BLaER1 treated with 17β-estradiol and CSF1 and Interleukin-3, amounts not matched to agents 10 nM and 100 nM (cell line): Measurements from ENCODE around the gene RPL18.
A peak's percentile ranks its signal among the peaks of the same experiment; 100 is the strongest.

Source experiments
- H3K27ac ChIP-seq, 11 experiments: shearing (Covaris generic); formaldehyde crosslinking; 2 replicates each; pipeline ENCODE4 v1.8.1; 2022
- H3K27me3 ChIP-seq, 11 experiments: shearing (Covaris generic); formaldehyde crosslinking; 2 replicates each; pipeline ENCODE4 v1.8.1; 2022
- H3K36me3 ChIP-seq, 11 experiments: shearing (Covaris generic); formaldehyde crosslinking; 2 replicates each; pipeline ENCODE4 v1.8.1; 2022
- H3K4me1 ChIP-seq, 10 experiments: shearing (Covaris generic); formaldehyde crosslinking; 2 replicates each; pipeline ENCODE4 v1.8.1; 2022
- H3K4me2 ChIP-seq, 11 experiments: shearing (Covaris generic); formaldehyde crosslinking; 2 replicates each; pipeline ENCODE4 v1.8.1; 2022
- H3K4me3 ChIP-seq, 10 experiments: shearing (Covaris generic); formaldehyde crosslinking; 2 replicates each; pipeline ENCODE4 v1.8.1; 2022
- H3K9ac ChIP-seq, 11 experiments: shearing (Covaris generic); formaldehyde crosslinking; 2 replicates each; pipeline ENCODE4 v1.8.1; 2022
- H3K9me3 ChIP-seq, 11 experiments: shearing (Covaris generic); formaldehyde crosslinking; replicated peaks in 1 of 11; 2 replicates each; pipeline ENCODE4 v1.8.1; 2022
- H4K20me1 ChIP-seq, 11 experiments: shearing (Covaris generic); formaldehyde crosslinking; 2 replicates each; pipeline ENCODE4 v1.8.1; 2022
- Cebpa-rat ChIP-seq, 11 experiments: shearing (Covaris generic); IDR thresholded peaks; 2 replicates each; pipeline ENCODE4 v1.8.1; 2022

Gene RPL18

DNA sequence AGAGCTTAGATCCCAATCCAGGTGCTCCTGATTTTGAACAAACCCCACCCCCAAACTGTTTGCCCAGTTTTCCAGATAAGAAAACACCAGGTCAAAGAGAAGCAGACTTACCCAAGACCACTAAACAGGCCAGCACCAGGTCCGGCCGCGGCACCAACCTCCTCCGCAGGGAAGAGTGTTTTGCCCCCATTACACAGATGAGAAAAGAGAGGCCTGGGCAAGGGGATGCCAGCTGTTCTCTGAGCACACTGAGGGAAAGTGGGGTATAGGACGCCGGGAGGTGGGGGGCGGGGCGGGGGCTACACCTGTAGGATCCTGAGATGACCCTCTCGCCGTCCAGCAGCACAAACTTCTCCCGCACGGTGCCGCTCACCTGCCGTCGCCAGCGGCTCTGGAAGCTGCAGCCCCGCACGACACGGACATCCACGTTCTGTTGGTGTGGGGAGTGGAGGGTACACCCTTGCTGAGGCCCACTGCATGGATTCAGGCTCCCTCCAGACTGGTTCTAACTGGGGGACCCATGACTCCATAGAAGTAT lies 9.3 kb downstream of the RPL18 start:
- peaks cover 0 to 30% (median 20%) of the 10 kb centered on the region in 11 experiments; a peak in 20 of 22 replicates for H4K20me1 ChIP-seq
- peak overlapping the region in 7 of 11 experiments; percentile 40 to 61 (median 49); a peak in 8 of 22 replicates for H3K4me2 ChIP-seq
- H3K36me3 ChIP-seq: peaks cover under 1 to 20% (median 9%) of the 10 kb centered on the region in 11 experiments; a peak in 18 of 22 replicates

DNA sequence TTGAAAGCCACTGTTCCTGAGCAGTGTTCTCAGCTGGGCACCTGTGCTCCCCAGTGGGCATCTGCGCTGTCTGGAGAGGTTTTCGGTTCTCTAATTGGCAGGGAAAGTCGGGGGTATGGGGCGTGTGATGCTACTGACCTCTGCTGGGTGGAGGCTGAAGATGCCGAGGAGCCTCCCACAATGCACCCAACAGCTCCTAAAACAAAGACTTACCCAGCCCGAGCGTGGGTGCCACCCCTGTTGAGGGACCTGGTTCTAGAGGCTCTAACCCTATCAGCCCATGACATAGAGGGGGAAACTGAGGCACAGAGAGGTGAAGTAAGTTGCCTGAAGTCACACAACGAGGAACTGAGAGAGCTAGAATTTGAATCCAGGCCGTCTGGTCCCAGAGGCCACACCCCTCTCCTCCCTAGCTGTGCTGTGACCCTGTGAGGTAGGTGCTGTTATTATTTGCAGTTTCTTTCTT lies 10.1 kb downstream of the RPL18 start:
- Histone ChIP-seq H3K4me3 (no peak overlapping the region; a peak in 1 of 20 replicates), H3K27me3 (no peaks in the 10 kb centered on the region), H4K20me1 (peaks cover 0 to 22% (median 12%) of the 10 kb centered on the region in 11 experiments; a peak in 18 of 22 replicates), H3K4me2 (peak overlapping the region; percentile 36 to 75 (median 49); a peak in 21 of 22 replicates), H3K36me3 (peaks cover 0 to 12% (median 9%) of the 10 kb centered on the region in 11 experiments; a peak in 7 of 22 replicates), H3K9me3 (no peaks in the 10 kb centered on the region), H3K27ac (peak overlapping the region in 8 of 11 experiments; percentile 40 to 67 (median 56); a peak in 15 of 22 replicates), H3K9ac (peak overlapping the region in 10 of 11 experiments; percentile 40 to 67 (median 55); a peak in 16 of 22 replicates), H3K4me1 (peaks cover 6 to 26% (median 16%) of the 10 kb centered on the region in 10 experiments; a peak in 15 of 20 replicates)
- TF ChIP-seq Cebpa-rat (IDR thresholded peaks at IDR 0.05): no peak

More for the DNA sequence above, 9.3 kb downstream of the RPL18 start:
- H3K4me3 ChIP-seq: no peak overlapping the region
- no peaks in the 10 kb centered on the region for H3K27me3 ChIP-seq
- peaks cover 6 to 29% (median 16%) of the 10 kb centered on the region in 10 experiments; a peak in 15 of 20 replicates for H3K4me1 ChIP-seq
- no peak for TF ChIP-seq Cebpa-rat (IDR thresholded peaks at IDR 0.05)
- H3K9me3 ChIP-seq: no peaks in the 10 kb centered on the region
- H3K27ac ChIP-seq: peak overlapping the region in 3 of 11 experiments; percentile 48 to 56 (median 51); a peak in 4 of 22 replicates
- H3K9ac ChIP-seq: peak overlapping the region in 7 of 11 experiments; percentile 46 to 67 (median 60); a peak in 7 of 22 replicates

DNA sequence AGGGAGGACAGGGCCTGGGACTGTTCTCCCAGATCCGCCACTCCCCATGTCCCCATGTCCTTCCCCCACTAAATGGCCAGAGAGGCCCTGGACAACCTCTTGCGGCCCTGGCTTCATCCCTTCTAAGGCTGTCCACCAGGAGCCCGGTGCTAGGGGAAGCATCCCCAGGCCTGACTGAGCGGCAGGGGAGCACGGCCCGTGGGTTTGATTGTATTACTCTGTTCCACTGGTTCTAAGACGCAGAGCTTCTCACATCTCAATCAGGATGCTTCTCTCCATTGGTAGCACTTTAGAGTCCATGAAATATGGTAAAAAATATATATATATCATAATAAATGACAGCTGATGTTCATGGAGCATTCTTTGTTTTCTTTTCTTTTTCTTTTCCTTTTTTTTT lies 11.6 kb downstream of the RPL18 start:
- Histone ChIP-seq H3K27ac (no peak overlapping the region; a peak in 1 of 22 replicates), H4K20me1 (peaks cover 0 to 7% (median 0%) of the 10 kb centered on the region in 11 experiments; a peak in 1 of 22 replicates), H3K4me2 (no peak overlapping the region), H3K9ac (0 out of 22 replicates have a peak overlapping the region, but pooled peaks of 1 of the 11 experiments have one; percentile 3), H3K27me3 (no peaks in the 10 kb centered on the region), H3K4me1 (peaks cover 7 to 17% (median 12%) of the 10 kb centered on the region in 10 experiments; a peak in 17 of 20 replicates), H3K36me3 (no peaks in the 10 kb centered on the region), H3K4me3 (no peak overlapping the region), H3K9me3 (no peaks in the 10 kb centered on the region)
- no peak for TF ChIP-seq Cebpa-rat (IDR thresholded peaks at IDR 0.05)

DNA sequence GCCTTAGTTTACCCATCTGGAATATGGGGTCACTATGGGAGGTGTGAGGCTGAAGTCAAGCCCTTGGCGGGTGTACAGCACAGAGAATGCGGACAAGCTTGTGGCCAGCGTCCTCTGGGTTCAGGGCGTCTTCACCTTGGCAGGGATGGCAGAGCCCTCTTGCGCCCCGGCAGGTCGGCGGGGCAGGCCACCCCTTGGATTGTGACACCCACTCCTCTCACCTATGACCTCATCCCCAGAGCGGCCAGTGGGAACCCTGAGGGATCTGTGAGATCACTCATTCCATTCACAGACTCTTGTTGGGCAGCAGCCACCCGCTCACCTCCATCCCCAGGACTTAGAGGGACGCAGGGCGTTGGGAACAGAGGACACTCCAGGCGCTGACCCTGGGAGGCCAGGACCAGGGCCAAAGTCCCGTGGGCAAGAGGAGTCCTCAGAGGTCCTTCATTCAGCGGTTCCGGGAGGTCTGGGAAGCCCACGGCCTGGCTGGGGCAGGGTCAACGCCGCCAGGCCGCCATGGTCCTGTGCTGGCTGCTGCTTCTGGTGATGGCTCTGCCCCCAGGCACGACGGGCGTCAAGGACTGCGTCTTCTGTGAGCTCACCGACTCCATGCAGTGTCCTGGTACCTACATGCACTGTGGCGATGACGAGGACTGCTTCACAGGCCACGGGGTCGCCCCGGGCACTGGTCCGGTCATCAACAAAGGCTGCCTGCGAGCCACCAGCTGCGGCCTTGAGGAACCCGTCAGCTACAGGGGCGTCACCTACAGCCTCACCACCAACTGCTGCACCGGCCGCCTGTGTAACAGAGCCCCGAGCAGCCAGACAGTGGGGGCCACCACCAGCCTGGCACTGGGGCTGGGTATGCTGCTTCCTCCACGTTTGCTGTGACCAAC lies 12.3 kb downstream of the RPL18 start, which contains the start of gene SPACA4:
SPACA4 (plus strand) TSS at position 280 of the 896 bp plus-strand sequence; CDS start at position 517, 237 bp downstream.
- Histone ChIP-seq H4K20me1 (peaks cover 0 to under 1% (median 0%) of the 10 kb centered on the region in 11 experiments; a peak in 1 of 22 replicates), H3K27ac (no peak within 1 kb of the TSS; a peak in 1 of 22 replicates)
- no peak for TF ChIP-seq Cebpa-rat (IDR thresholded peaks at IDR 0.05)

DNA sequence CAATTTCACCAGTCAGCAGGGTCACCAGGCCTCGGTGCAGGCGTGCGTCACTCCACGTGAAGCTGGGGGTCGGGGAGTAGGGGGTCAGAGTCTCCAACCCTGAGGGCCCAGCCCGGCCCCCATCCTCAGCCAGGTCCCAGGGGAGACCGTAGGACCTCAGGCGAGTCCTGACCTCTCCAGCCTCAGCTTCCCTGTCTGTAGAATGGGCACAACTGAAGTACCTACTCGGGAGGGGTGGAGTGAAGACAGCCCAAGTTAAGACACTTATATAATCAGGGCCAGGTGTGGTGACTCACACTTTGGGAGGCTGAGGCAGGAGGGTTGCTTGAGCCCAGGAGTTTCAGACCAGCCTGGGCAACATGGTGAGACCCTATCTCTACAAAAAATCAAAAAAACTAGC lies 15.1 kb downstream of the RPL18 start:
- no peak overlapping the region for H3K4me2 ChIP-seq
- no peak overlapping the region for H3K27ac ChIP-seq
- H3K9me3 ChIP-seq: no peaks in the 10 kb centered on the region
- no peaks in the 10 kb centered on the region for H3K36me3 ChIP-seq
- no peaks in the 10 kb centered on the region for H4K20me1 ChIP-seq
- H3K9ac ChIP-seq: no peak overlapping the region
- peaks cover 10 to 25% (median 14%) of the 10 kb centered on the region in 10 experiments; a peak in 18 of 20 replicates for H3K4me1 ChIP-seq
- H3K4me3 ChIP-seq: no peak overlapping the region
- peaks cover 0 to 4% (median 0%) of the 10 kb centered on the region in 11 experiments; a peak in 1 of 22 replicates for H3K27me3 ChIP-seq
- no peak for TF ChIP-seq Cebpa-rat (IDR thresholded peaks at IDR 0.05)

More for the DNA sequence above, 12.3 kb downstream of the RPL18 start, which contains the start of gene SPACA4:
- Histone ChIP-seq H3K9ac (peak within 1 kb of the TSS in 4 of 11 experiments; percentile 3 to 12 (median 8); a peak in 2 of 22 replicates), H3K27me3 (no peaks in the 10 kb centered on the region), H3K4me2 (no peak within 1 kb of the TSS), H3K9me3 (no peaks in the 10 kb centered on the region), H3K36me3 (no peaks in the 10 kb centered on the region), H3K4me1 (peaks cover 8 to 23% (median 13%) of the 10 kb centered on the region in 10 experiments; a peak in 17 of 20 replicates), H3K4me3 (no peak within 1 kb of the TSS)

- Histone ChIP-seq H3K4me1 (peaks cover 8 to 21% (median 12%) of the 10 kb centered on the region in 10 experiments; a peak in 18 of 20 replicates), H3K9me3 (no peaks in the 10 kb centered on the region), H3K4me3 (no peak overlapping the region), H4K20me1 (no peaks in the 10 kb centered on the region), H3K9ac (no peak overlapping the region), H3K27ac (no peak overlapping the region), H3K4me2 (no peak overlapping the region), H3K27me3 (peaks cover 0 to 6% (median 0%) of the 10 kb centered on the region in 11 experiments; a peak in 1 of 22 replicates), H3K36me3 (no peaks in the 10 kb centered on the region)
- no peak for TF ChIP-seq Cebpa-rat (IDR thresholded peaks at IDR 0.05)
Observed at GRCh38 chr19:48603449-48603848, 15.5 kb downstream of the RPL18 start.

DNA sequence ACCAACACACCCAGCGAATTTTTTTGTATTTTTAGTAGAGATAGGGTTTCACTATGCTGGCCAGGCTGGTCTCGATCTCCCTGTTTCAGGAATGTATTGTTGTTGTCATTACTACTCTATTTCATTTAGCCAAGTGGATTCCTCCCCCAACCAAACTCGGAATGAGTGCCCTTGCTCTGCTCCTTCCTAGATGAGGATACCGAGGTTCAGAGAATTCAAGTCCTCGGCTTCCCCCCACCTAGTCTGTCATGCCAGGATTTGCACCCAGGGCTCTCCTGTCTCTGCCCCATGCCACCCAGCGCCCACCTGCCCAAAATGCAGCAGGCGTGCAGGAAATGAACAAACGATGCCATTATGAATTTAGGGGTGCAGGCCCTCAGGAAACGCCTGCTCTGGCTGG lies 16.0 kb downstream of the RPL18 start:
- Histone ChIP-seq H3K36me3 (no peaks in the 10 kb centered on the region), H3K4me2 (no peak overlapping the region), H3K9me3 (no peaks in the 10 kb centered on the region), H3K4me1 (peaks cover 6 to 19% (median 11%) of the 10 kb centered on the region in 10 experiments; a peak in 16 of 20 replicates), H3K27me3 (peaks cover 0 to 6% (median 0%) of the 10 kb centered on the region in 11 experiments; a peak in 1 of 22 replicates), H3K27ac (no peak overlapping the region), H4K20me1 (no peaks in the 10 kb centered on the region), H3K4me3 (no peak overlapping the region), H3K9ac (no peak overlapping the region)
- TF ChIP-seq Cebpa-rat (IDR thresholded peaks at IDR 0.05): no peak

DNA sequence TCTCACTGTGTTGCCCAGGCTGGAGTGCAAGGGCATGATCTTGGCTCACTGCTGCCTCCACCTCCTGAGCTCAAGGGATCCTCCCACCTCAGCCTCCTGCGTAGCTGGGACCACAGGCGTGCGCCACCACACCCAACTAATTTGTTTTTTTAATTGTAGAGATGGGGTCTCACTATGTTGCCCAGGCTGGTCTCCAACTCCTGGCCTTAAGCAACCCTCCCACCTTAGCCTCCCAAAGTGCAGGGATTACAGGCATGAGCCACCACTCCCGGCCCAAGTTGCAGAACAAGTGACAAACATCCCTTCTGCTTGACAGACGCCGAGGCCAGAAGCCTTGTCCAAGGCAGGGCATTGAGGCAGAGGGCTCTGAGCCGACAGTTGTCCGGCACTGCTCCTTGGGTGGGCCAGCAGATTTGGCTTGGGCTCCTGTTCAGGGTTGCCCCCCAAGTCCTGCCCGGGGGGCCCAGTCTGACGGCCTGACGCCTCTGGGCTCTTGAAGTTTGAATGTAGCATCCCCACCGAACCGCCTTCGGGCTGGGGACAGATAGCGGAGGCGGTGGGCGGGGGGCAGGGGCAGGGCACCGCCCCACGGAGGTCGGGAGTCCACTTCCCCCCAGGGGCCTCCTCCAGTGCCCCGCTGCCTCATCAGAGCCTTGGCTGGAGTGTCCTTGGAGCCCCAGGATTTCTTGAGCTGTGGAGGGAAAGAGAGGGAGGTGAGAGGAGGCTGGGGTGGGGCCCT lies 18.1 kb downstream of the RPL18 start:
- no peaks in the 10 kb centered on the region for H3K36me3 ChIP-seq
- no peak for TF ChIP-seq Cebpa-rat (IDR thresholded peaks at IDR 0.05)
- peaks cover 0 to 6% (median 0%) of the 10 kb centered on the region in 11 experiments; a peak in 1 of 22 replicates for H3K27me3 ChIP-seq
- H4K20me1 ChIP-seq: no peaks in the 10 kb centered on the region
- no peak overlapping the region for H3K27ac ChIP-seq
- peaks cover 19 to 32% (median 27%) of the 10 kb centered on the region in 10 experiments for H3K4me1 ChIP-seq
- H3K9me3 ChIP-seq: no peaks in the 10 kb centered on the region
- no peak overlapping the region for H3K4me2 ChIP-seq
- no peak overlapping the region for H3K4me3 ChIP-seq
- H3K9ac ChIP-seq: no peak overlapping the region
